ENCODE data around the gene TMEM131L. TPM values are rescaled to one million over a fixed set of nuclear protein-coding genes. Genes with fewer than 3 reads are reported as not detected.
"Not testable (repeated sequence)": the region's sequence is repeated elsewhere in the genome, so short reads cannot be mapped to it uniquely, and the experiment has no call there.

Gene TMEM131L
- total RNA-seq, 1 experiment from 2014 or later = 14.6 TPM

- Mint-ChIP-seq H3K27ac (peak overlapping the region in 1 of 3 experiments; percentile 62; a peak in 1 of 7 replicates), H3K36me3 (ENCODE audit: insufficient read depth in 1 of 3, low read depth in 3 of 3) (peaks cover 3 to 23% (median 16%) of the 10 kb centered on the region in 3 experiments; a peak in 6 of 7 replicates), H3K4me1 (peaks cover 11 to 12% of the 10 kb centered on the region in 2 experiments), H3K4me3 (no peak overlapping the region), H3K9me3 (peaks cover 0 to under 1% of the 10 kb centered on the region in 2 experiments; a peak in 1 of 5 replicates), H3K27me3 (ENCODE audit: low read depth) (no peaks in the 10 kb centered on the region)
- Histone ChIP-seq H4K91ac (ENCODE audit: insufficient read length, low read depth, low read length) (no peak overlapping the region), H2BK12ac (ENCODE audit: insufficient read length, low read depth, low read length) (no peak overlapping the region), H3K4me2 (ENCODE audit: insufficient read depth, insufficient read length, low read length) (no peak overlapping the region), H4K5ac (ENCODE audit: insufficient read length, low read depth, low read length) (no peak overlapping the region), H3K79me1 (ENCODE audit: insufficient read depth, low read depth, low read length, poor library complexity, severe bottlenecking) (no peaks in the 10 kb centered on the region), H3K18ac (ENCODE audit: insufficient read length, low read depth, low read length) (no peak overlapping the region), H2BK120ac (ENCODE audit: low read depth, low read length, poor library complexity, severe bottlenecking) (no peak overlapping the region), H4K8ac (replicated peaks; ENCODE audit: insufficient read length, low read depth, low read length) (no peak overlapping the region), H3K27ac (ENCODE audit: insufficient read length, low read depth, low read length) (no peak overlapping the region), H2AFZ (ENCODE audit: low read length) (no peak overlapping the region), H2BK20ac (ENCODE audit: low read depth, low read length, poor library complexity, severe bottlenecking) (no peak overlapping the region), H3K56ac (ENCODE audit: insufficient read length, low read depth, low read length) (no peak overlapping the region), H3K4me1 (ENCODE audit: insufficient read depth, low read length) (no peaks in the 10 kb centered on the region), H3K23ac (ENCODE audit: insufficient read length, low read depth, low read length) (no peak overlapping the region), H3K14ac (ENCODE audit: insufficient read depth, low read length) (no peak overlapping the region), H2AK5ac (ENCODE audit: insufficient read length, low read length) (no peak overlapping the region), H3K9ac (ENCODE audit: extremely low read depth, insufficient read length, low read length) (no peak overlapping the region), H3K79me2 (ENCODE audit: insufficient read depth, low read length) (no peaks in the 10 kb centered on the region), H3K9me3 (ENCODE audit: control insufficient read depth, low read depth, low read length) (no peaks in the 10 kb centered on the region), H4K20me1 (ENCODE audit: control insufficient read depth, insufficient read depth, insufficient read length) (no peaks in the 10 kb centered on the region), H3T11ph (ENCODE audit: low read length) (no peak overlapping the region), H3K4ac (ENCODE audit: low read depth, low read length) (no peak overlapping the region), H2BK5ac (ENCODE audit: insufficient read length, low read length) (no peak overlapping the region), H3K23me2 (ENCODE audit: insufficient read length, low read depth, low read length, poor library complexity, severe bottlenecking) (no peaks in the 10 kb centered on the region), H2BK15ac (ENCODE audit: low read depth, low read length) (no peak overlapping the region), H3K27me3 (ENCODE audit: insufficient read depth, low read length) (no peaks in the 10 kb centered on the region)
- no peak for DNase-seq
- WGBS (ENCODE audit: extremely low coverage, insufficient read length, low lambda C conversion rate) = no CpG with 5 or more reads among the region's 8 CpGs
- TF ChIP-seq, protein P1, sequence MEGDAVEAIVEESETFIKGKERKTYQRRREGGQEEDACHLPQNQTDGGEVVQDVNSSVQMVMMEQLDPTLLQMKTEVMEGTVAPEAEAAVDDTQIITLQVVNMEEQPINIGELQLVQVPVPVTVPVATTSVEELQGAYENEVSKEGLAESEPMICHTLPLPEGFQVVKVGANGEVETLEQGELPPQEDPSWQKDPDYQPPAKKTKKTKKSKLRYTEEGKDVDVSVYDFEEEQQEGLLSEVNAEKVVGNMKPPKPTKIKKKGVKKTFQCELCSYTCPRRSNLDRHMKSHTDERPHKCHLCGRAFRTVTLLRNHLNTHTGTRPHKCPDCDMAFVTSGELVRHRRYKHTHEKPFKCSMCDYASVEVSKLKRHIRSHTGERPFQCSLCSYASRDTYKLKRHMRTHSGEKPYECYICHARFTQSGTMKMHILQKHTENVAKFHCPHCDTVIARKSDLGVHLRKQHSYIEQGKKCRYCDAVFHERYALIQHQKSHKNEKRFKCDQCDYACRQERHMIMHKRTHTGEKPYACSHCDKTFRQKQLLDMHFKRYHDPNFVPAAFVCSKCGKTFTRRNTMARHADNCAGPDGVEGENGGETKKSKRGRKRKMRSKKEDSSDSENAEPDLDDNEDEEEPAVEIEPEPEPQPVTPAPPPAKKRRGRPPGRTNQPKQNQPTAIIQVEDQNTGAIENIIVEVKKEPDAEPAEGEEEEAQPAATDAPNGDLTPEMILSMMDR (conservative IDR thresholded peaks at IDR 0.05) = no peak
Observed at GRCh38 chr4:153566631-153567150, 100.5 kb downstream of the TMEM131L start.

- H3K4me1 ChIP-seq (ENCODE audit: insufficient read depth, low read length) = not testable (repeated sequence)
- peak overlapping the region in 1 of 3 experiments; percentile 29; a peak in 2 of 7 replicates for H3K27ac Mint-ChIP-seq
- peaks cover 3 to 23% (median 16%) of the 10 kb centered on the region in 3 experiments; a peak in 6 of 7 replicates for H3K36me3 Mint-ChIP-seq (ENCODE audit: insufficient read depth in 1 of 3, low read depth in 3 of 3)
Observed at GRCh38 chr4:153567660-153568059, 101.5 kb downstream of the TMEM131L start.

More at GRCh38 chr4:153567660-153568059, 101.5 kb downstream of the TMEM131L start:
- not testable (repeated sequence) for H2BK5ac ChIP-seq (ENCODE audit: insufficient read length, low read length); H3K4me2 ChIP-seq (ENCODE audit: insufficient read depth, insufficient read length, low read length); H3K56ac ChIP-seq (ENCODE audit: insufficient read length, low read depth, low read length); H3K27ac ChIP-seq (ENCODE audit: insufficient read length, low read depth, low read length); H3K18ac ChIP-seq (ENCODE audit: insufficient read length, low read depth, low read length); DNase-seq; H4K91ac ChIP-seq (ENCODE audit: insufficient read length, low read depth, low read length); H2AK5ac ChIP-seq (ENCODE audit: insufficient read length, low read length); H4K5ac ChIP-seq (ENCODE audit: insufficient read length, low read depth, low read length); H2BK12ac ChIP-seq (ENCODE audit: insufficient read length, low read depth, low read length); H2BK120ac ChIP-seq (ENCODE audit: low read depth, low read length, poor library complexity, severe bottlenecking); H3K4me3 Mint-ChIP-seq; H3K14ac ChIP-seq (ENCODE audit: insufficient read depth, low read length); H4K8ac ChIP-seq (replicated peaks; ENCODE audit: insufficient read length, low read depth, low read length); H2BK15ac ChIP-seq (ENCODE audit: low read depth, low read length); H2BK20ac ChIP-seq (ENCODE audit: low read depth, low read length, poor library complexity, severe bottlenecking); H3K4ac ChIP-seq (ENCODE audit: low read depth, low read length); H3K9ac ChIP-seq (ENCODE audit: extremely low read depth, insufficient read length, low read length); H3K79me2 ChIP-seq (ENCODE audit: insufficient read depth, low read length); H3K27me3 ChIP-seq (ENCODE audit: insufficient read depth, low read length); H3T11ph ChIP-seq (ENCODE audit: low read length); H3K27me3 Mint-ChIP-seq (ENCODE audit: low read depth); H3K9me3 Mint-ChIP-seq; H3K79me1 ChIP-seq (ENCODE audit: insufficient read depth, low read depth, low read length, poor library complexity, severe bottlenecking); H2AFZ ChIP-seq (ENCODE audit: low read length); H3K23ac ChIP-seq (ENCODE audit: insufficient read length, low read depth, low read length); H4K20me1 ChIP-seq (ENCODE audit: control insufficient read depth, insufficient read depth, insufficient read length); H3K23me2 ChIP-seq (ENCODE audit: insufficient read length, low read depth, low read length, poor library complexity, severe bottlenecking); H3K9me3 ChIP-seq (ENCODE audit: control insufficient read depth, low read depth, low read length)
- no CpG with 5 or more reads among the region's 3 CpGs for WGBS (ENCODE audit: extremely low coverage, insufficient read length, low lambda C conversion rate)
- peaks cover 11 to 12% of the 10 kb centered on the region in 2 experiments for H3K4me1 Mint-ChIP-seq

Data from H9 (cell line).